Measurements from ENCODE around the gene TGDS. TPM values are rescaled to one million over a fixed set of nuclear protein-coding genes. Genes with fewer than 3 reads are reported as not detected.

TGDS gene
- total RNA-seq, 3 donors from 2014 or later (not counting 1 experiment from before 2014, with no cell fraction given) = 6.9 to 9.0 (median 7.7) TPM

DNA sequence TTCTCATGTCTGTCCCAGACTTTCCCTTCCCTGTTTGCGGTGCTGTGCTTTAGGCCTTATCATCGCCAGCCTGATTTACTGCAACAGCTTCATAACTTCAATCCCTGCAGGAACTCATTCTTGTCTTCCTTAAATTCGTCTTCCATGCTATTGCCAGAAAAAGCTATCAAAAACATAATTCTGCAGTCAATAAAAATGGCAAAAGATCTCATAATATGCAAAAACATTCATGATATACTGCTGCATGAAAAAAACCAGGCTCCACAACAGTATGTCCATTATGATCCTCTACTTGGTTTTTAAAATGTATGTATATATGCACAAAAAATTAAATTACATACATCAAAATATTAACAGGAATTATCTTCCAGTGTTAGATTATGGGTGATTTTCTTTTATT, 28.4 kb downstream of the TGDS start:
- H3K4me3 ChIP-seq (ENCODE audit: low read length) = no peak overlapping the region
- peaks cover 25% of the 10 kb centered on the region for H3K36me3 ChIP-seq (ENCODE audit: control insufficient read depth, insufficient read depth, low read length)
- H3K9me3 ChIP-seq (ENCODE audit: control insufficient read depth, insufficient read depth, low read length) = no peaks in the 10 kb centered on the region
- no peak for TF ChIP-seq CTCF (IDR thresholded peaks at IDR 0.05)
- no peaks in the 10 kb centered on the region for H3K27me3 ChIP-seq (ENCODE audit: control insufficient read depth, insufficient read depth, low read length)
- Mint-ChIP-seq H3K27me3 (ENCODE audit: low read depth in 2 of 2) (no peaks in the 10 kb centered on the region), H3K4me3 (no peak overlapping the region), H3K27ac (no peak overlapping the region), H3K9me3 (no peaks in the 10 kb centered on the region), H3K36me3 (peaks cover 12% of the 10 kb centered on the region), H3K4me1 (no peaks in the 10 kb centered on the region)
- no peak overlapping the region for H3K27ac ChIP-seq (ENCODE audit: low read length)
- no peak for DNase-seq
- H3K4me1 ChIP-seq (ENCODE audit: control insufficient read depth, insufficient read depth, low read length) = no peaks in the 10 kb centered on the region
- WGBS (ENCODE audit: insufficient coverage) = 96% methylated on average over 3 of the region's 3 CpGs
- no peak for ATAC-seq
- intact Hi-C loops (cut with micrococcal nuclease) = no loop called here

- 96% methylated on average over 3 of the region's 3 CpGs for WGBS (ENCODE audit: insufficient coverage)
- Histone ChIP-seq H3K9me3 (ENCODE audit: control insufficient read depth, insufficient read depth, low read length) (no peaks in the 10 kb centered on the region), H3K36me3 (ENCODE audit: control insufficient read depth, insufficient read depth, low read length) (no peaks in the 10 kb centered on the region), H3K27me3 (ENCODE audit: control insufficient read depth, insufficient read depth, low read length) (no peaks in the 10 kb centered on the region), H3K4me1 (ENCODE audit: control insufficient read depth, insufficient read depth, low read length) (no peaks in the 10 kb centered on the region), H3K4me3 (ENCODE audit: low read length) (no peak overlapping the region), H3K27ac (ENCODE audit: low read length) (no peak overlapping the region)
- Mint-ChIP-seq H3K36me3 (no peaks in the 10 kb centered on the region), H3K27me3 (ENCODE audit: low read depth in 2 of 2) (no peaks in the 10 kb centered on the region), H3K4me3 (no peak overlapping the region), H3K4me1 (no peaks in the 10 kb centered on the region), H3K27ac (no peak overlapping the region), H3K9me3 (no peaks in the 10 kb centered on the region)
- no peak for TF ChIP-seq CTCF (IDR thresholded peaks at IDR 0.05)
- intact Hi-C loops (cut with micrococcal nuclease) = no loop called here
- DNase-seq (no peak), ATAC-seq (no peak)
Measured at GRCh38 chr13:94561126-94561525, 34.8 kb downstream of the TGDS start.

DNA sequence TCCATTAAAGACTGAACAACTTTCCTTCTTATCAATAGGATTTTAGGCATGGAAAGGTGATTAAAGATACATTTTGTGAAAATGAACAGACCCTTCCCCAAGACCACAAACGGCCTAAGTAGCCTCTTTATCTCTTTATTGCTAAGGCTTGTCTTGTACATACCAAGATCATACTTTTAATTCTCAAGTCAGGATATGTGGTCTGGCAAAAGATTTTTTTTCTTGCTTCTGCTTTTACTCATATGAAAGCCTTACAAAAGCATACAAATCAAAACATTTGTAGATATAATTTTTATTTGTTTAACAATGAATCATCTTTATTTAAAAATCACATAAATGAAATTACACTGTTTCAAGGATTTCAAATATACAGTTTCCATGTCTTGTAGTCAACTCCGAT, 35.8 kb downstream of the TGDS start:
- no peak for DNase-seq
- Histone ChIP-seq H3K9me3 (ENCODE audit: control insufficient read depth, insufficient read depth, low read length) (no peaks in the 10 kb centered on the region), H3K27me3 (ENCODE audit: control insufficient read depth, insufficient read depth, low read length) (no peaks in the 10 kb centered on the region), H3K36me3 (ENCODE audit: control insufficient read depth, insufficient read depth, low read length) (no peaks in the 10 kb centered on the region), H3K4me1 (ENCODE audit: control insufficient read depth, insufficient read depth, low read length) (no peaks in the 10 kb centered on the region), H3K27ac (ENCODE audit: low read length) (no peak overlapping the region), H3K4me3 (ENCODE audit: low read length) (no peak overlapping the region)
- no peaks in the 10 kb centered on the region for H3K4me1 Mint-ChIP-seq
- no peak overlapping the region for H3K4me3 Mint-ChIP-seq
- H3K36me3 Mint-ChIP-seq = no peaks in the 10 kb centered on the region
- no peak for TF ChIP-seq CTCF (IDR thresholded peaks at IDR 0.05)
- no peaks in the 10 kb centered on the region for H3K9me3 Mint-ChIP-seq
- H3K27me3 Mint-ChIP-seq (ENCODE audit: low read depth in 2 of 2) = no peaks in the 10 kb centered on the region
- ATAC-seq = no peak
- 43% methylated on average over 1 of the region's 2 CpGs for WGBS (ENCODE audit: insufficient coverage)
- intact Hi-C loops (cut with micrococcal nuclease) = no loop called here
- H3K27ac Mint-ChIP-seq = no peak overlapping the region

DNA sequence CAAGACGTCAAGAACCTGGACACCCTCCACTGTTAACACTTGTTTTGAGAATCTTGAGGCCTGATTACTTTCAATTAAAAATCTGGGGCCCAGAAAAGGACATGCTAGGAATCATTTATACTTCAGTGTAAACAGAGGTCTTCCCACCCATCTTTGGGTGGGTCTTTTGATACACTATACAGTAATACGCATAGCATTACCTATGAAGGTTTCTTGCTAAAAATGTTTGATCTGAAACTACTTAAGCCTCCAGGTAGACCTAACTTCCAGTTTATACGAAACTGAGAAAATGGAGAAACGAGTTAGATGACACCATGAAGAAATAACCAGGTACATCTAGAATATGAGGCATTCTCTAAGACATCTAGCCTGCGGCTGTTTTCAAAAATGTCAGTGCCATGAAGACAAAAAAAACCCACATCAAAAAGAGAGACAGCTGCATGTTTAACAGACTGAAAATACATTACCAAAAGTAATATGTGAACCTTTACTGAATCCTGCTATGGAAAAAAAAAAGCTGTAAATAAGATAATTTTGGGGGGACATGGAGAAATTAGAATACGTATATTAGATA, 36.6 kb downstream of the TGDS start:
- TF ChIP-seq CTCF (IDR thresholded peaks at IDR 0.05) = no peak
- Mint-ChIP-seq H3K36me3 (no peaks in the 10 kb centered on the region), H3K4me1 (no peaks in the 10 kb centered on the region), H3K27ac (no peak overlapping the region), H3K9me3 (no peaks in the 10 kb centered on the region), H3K27me3 (ENCODE audit: low read depth in 2 of 2) (no peaks in the 10 kb centered on the region), H3K4me3 (no peak overlapping the region)
- ATAC-seq (no peak), DNase-seq (peak in 1 of 2 donors; percentile 40)
- no peaks in the 10 kb centered on the region for H3K9me3 ChIP-seq (ENCODE audit: control insufficient read depth, insufficient read depth, low read length)
- no peaks in the 10 kb centered on the region for H3K36me3 ChIP-seq (ENCODE audit: control insufficient read depth, insufficient read depth, low read length)
- H3K4me1 ChIP-seq (ENCODE audit: control insufficient read depth, insufficient read depth, low read length) = no peaks in the 10 kb centered on the region
- no peak overlapping the region for H3K27ac ChIP-seq (ENCODE audit: low read length)
- H3K27me3 ChIP-seq (ENCODE audit: control insufficient read depth, insufficient read depth, low read length) = no peaks in the 10 kb centered on the region
- no peak overlapping the region for H3K4me3 ChIP-seq (ENCODE audit: low read length)
- intact Hi-C loops (cut with micrococcal nuclease) = no loop called here
- WGBS (ENCODE audit: insufficient coverage) = 67% methylated on average over 5 of the region's 6 CpGs

All from natural killer cell (primary cell).